Activated B cell treated with CpG ODN at 0.5 μM for 24 hours (primary cell): ENCODE measurements around the gene C1QTNF1. TPM values are rescaled to one million over a fixed set of nuclear protein-coding genes. Genes with fewer than 3 reads are reported as not detected.

ENCODE experiments used
- ATAC-seq: fragments of 200-7000 bp; cut with Tn5 transposase; one replicate; pipeline ENCODE4 v1.10.0; 2021; ENCODE audit warnings: low read depth, mild to moderate bottlenecking, moderate library complexity
- CTCF ChIA-PET: fragments of 350-600 bp; sonication (Branson Sonifier 250); formaldehyde crosslinking; loops from one replicate; lab custom pipeline; 2021; ENCODE audit warnings: antibody characterized with exemption; lab: Charles Lee
- POLR2A ChIA-PET: fragments of 350-600 bp; sonication (Branson Sonifier 250); formaldehyde crosslinking; loops from one replicate; lab custom pipeline; 2021; ENCODE audit warnings: antibody characterized with exemption; lab: Charles Lee
- DNase-seq: peaks from one replicate; pipeline ENCODE4 v3.0.0; 2022
- H3K27ac Mint-ChIP-seq: one replicate; pipeline ENCODE4 v1.8.0; 2020; ENCODE audit warnings: mixed read lengths
- H3K27me3 Mint-ChIP-seq: one replicate; pipeline ENCODE4 v1.8.0; 2021; ENCODE audit warnings: mixed read lengths
- H3K36me3 Mint-ChIP-seq: one replicate; pipeline ENCODE4 v1.8.0; 2021; ENCODE audit warnings: low read depth, mixed read lengths
- H3K4me1 Mint-ChIP-seq: one replicate; pipeline ENCODE4 v1.8.0; 2021; ENCODE audit warnings: mixed read lengths
- H3K4me3 Mint-ChIP-seq: one replicate; pipeline ENCODE4 v1.8.0; 2020; ENCODE audit warnings: mild to moderate bottlenecking, mixed read lengths
- H3K9me3 Mint-ChIP-seq: one replicate; pipeline ENCODE4 v1.8.0; 2020; ENCODE audit warnings: mixed read lengths
- CTCF ChIP-seq: fragments of 200-600 bp; IDR thresholded peaks from one replicate; pipeline ENCODE4 v1.8.0; 2022; ENCODE audit warnings: antibody characterized with exemption, mild to moderate bottlenecking
- intact Hi-C: fragments of 100-400 bp; cut with micrococcal nuclease; formaldehyde crosslinking; loops from one replicate; pipeline ENCODE4 v1.15.1; 2024
- total RNA-seq: library from RNA; stranded (reverse); gene quantifications from 2 replicates; pipeline ENCODE4 v1.2.3, GENCODE V29; 2022

The C1QTNF1 gene
- total RNA-seq, 1 donor from 2014 or later, result not detected

- Mint-ChIP-seq H3K27me3 (no peaks in the 10 kb centered on the region), H3K36me3 (peaks cover 79% of the 10 kb centered on the region), H3K4me1 (peaks cover 3% of the 10 kb centered on the region), H3K9me3 (no peaks in the 10 kb centered on the region), H3K4me3 (no peak overlapping the region), H3K27ac (no peak overlapping the region)
- POLR2A ChIA-PET, result no interaction called here
- ATAC-seq, result no peak
- no peak for TF ChIP-seq CTCF
- CTCF ChIA-PET, result interaction anchor here (0.8 kb wide), 1 partner anchor 10 kb away, joined by 3 read pairs; no protein-coding TSS in a partner anchor
- no peak for DNase-seq
- intact Hi-C loops, result loop anchor here (1.0 kb wide), 1 partner anchor 48 kb away; no protein-coding TSS in a partner anchor
Observed at GRCh38 chr17:78993981-78994671, 29.8 kb upstream of the C1QTNF1 start.

GRCh38 chr17:78995022-78995760 is 28.8 kb upstream of the C1QTNF1 start:
- Mint-ChIP-seq H3K4me3 (no peak overlapping the region), H3K27me3 (no peaks in the 10 kb centered on the region), H3K36me3 (peaks cover 76% of the 10 kb centered on the region), H3K9me3 (no peaks in the 10 kb centered on the region), H3K4me1 (peaks cover 3% of the 10 kb centered on the region), H3K27ac (no peak overlapping the region)
- intact Hi-C loops, result no loop called here
- no peak for DNase-seq
- no peak for TF ChIP-seq CTCF
- POLR2A ChIA-PET, result no interaction called here
- no peak for ATAC-seq
- CTCF ChIA-PET, result interaction anchor here (1.3 kb wide), 2 partner anchors 8 to 23 kb away, joined by 3 read pairs; no protein-coding TSS in a partner anchor

GRCh38 chr17:78995761-78996451 is 28.1 kb upstream of the C1QTNF1 start:
- Mint-ChIP-seq H3K27ac (no peak overlapping the region), H3K9me3 (no peaks in the 10 kb centered on the region), H3K4me3 (no peak overlapping the region), H3K27me3 (no peaks in the 10 kb centered on the region), H3K36me3 (peaks cover 75% of the 10 kb centered on the region), H3K4me1 (peaks cover 3% of the 10 kb centered on the region)
- intact Hi-C loops, result no loop called here
- ChIA-PET CTCF (interaction anchor here (1.3 kb wide), 2 partner anchors 9 to 24 kb away, joined by 3 read pairs; no protein-coding TSS in a partner anchor), POLR2A (no interaction called here)
- DNase-seq (no peak), ATAC-seq (no peak)
- no peak for TF ChIP-seq CTCF

GRCh38 chr17:78996781-78997201 is 27.2 kb upstream of the C1QTNF1 start:
- intact Hi-C loops, result no loop called here
- peaks cover 73% of the 10 kb centered on the region for H3K36me3 Mint-ChIP-seq
- H3K27ac Mint-ChIP-seq, result no peak overlapping the region
- H3K4me1 Mint-ChIP-seq, result peaks cover 3% of the 10 kb centered on the region
- H3K9me3 Mint-ChIP-seq, result no peaks in the 10 kb centered on the region
- DNase-seq, result no peak
- POLR2A ChIA-PET, result no interaction called here
- TF ChIP-seq CTCF, result no peak
- H3K27me3 Mint-ChIP-seq, result no peaks in the 10 kb centered on the region
- no peak overlapping the region for H3K4me3 Mint-ChIP-seq
- ATAC-seq, result no peak
- CTCF ChIA-PET, result interaction anchor here (1.3 kb wide), 1 partner anchor 25 kb away, joined by 3 read pairs; no protein-coding TSS in a partner anchor
